Activated naive CD4-positive, alpha-beta T cell treated with anti-CD3 and anti-CD28 coated beads, Interleukin-2, amount 10 ng/mL, durations not matched to agents 7 days and 5 days (primary cell): ENCODE data around the gene N4BP2L1.

Source experiments
- CTCF ChIA-PET: fragments of 350-600 bp; sonication (Branson Sonifier 250); formaldehyde crosslinking; loops from one replicate; lab custom pipeline; 2021; ENCODE audit warnings: antibody characterized with exemption; lab: Charles Lee
- DNase-seq: peaks from one replicate; pipeline ENCODE4 v3.0.0-alpha.2; 2020
- H3K27ac Mint-ChIP-seq: one replicate; pipeline ENCODE4 v1.8.0; 2021; ENCODE audit warnings: mild to moderate bottlenecking, moderate library complexity, mixed read lengths
- H3K27me3 Mint-ChIP-seq: one replicate; pipeline ENCODE4 v1.8.0; 2021; ENCODE audit warnings: mild to moderate bottlenecking, mixed read lengths
- H3K36me3 Mint-ChIP-seq: one replicate; pipeline ENCODE4 v1.8.0; 2021; ENCODE audit warnings: mixed read lengths
- H3K4me1 Mint-ChIP-seq: one replicate; pipeline ENCODE4 v1.8.0; 2021; ENCODE audit warnings: mixed read lengths
- H3K4me3 Mint-ChIP-seq: one replicate; pipeline ENCODE4 v1.8.0; 2021; ENCODE audit warnings: mild to moderate bottlenecking, moderate library complexity, mixed read lengths
- H3K9me3 Mint-ChIP-seq: one replicate; pipeline ENCODE4 v1.8.0; 2021; ENCODE audit warnings: mixed read lengths

The N4BP2L1 gene

DNA sequence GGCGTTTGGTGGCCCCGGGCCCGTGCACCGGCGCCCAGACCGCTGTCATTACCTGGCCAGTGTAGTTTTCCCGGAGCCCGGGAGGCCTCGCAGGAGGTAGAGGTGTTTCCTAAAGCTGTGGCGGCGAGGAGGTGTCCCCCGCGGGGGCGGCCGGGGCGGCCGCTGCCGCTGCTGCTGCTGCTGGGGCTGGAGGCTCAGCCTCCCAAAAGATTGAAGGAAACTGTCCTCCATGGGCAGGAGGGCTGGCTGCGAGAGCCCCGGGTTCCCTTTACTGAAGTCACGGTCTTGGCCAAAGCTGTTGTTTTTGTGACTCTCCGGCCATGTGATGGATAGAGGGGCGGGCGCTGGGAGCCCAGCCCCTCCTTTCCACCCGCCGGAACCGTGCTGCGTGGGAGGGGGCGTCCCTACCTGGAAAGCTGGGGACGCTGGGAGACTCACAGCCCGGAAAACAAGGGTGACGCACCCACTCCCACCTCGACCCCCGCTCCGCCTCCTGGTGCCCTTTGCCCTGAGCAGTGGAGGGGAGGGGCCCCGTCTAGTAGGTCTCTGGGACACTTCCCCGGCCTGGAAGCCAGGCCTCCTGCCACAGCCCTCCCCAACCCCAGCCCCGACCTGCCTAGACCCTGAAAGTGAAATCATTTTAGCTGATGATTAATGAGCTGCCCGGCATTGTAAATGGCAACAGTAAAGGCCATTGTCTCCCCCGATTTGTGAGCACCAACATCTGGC lies at the start of gene N4BP2L1:
Gene N4BP2L1 (minus strand): TSS at position 279 of the 729 bp plus-strand sequence. CDS start 48 bp downstream, at position 231.
- CTCF ChIA-PET: interaction anchor here (0.8 to 1.2 kb wide), 5 partner anchors 21 to 590 kb away, joined by 3 to 4 read pairs (median 3); partner anchors contain the start of genes BRCA2 and ZAR1L
- H3K27me3 Mint-ChIP-seq: no peaks in the 10 kb centered on the region
- peaks cover 50% of the 10 kb centered on the region for H3K4me1 Mint-ChIP-seq
- peak; percentile 91 for DNase-seq
- H3K9me3 Mint-ChIP-seq: no peaks in the 10 kb centered on the region
- peak within 1 kb of the TSS; percentile 99 for H3K27ac Mint-ChIP-seq
- H3K36me3 Mint-ChIP-seq: peaks cover 30% of the 10 kb centered on the region
- H3K4me3 Mint-ChIP-seq: peak within 1 kb of the TSS; percentile 95

DNA sequence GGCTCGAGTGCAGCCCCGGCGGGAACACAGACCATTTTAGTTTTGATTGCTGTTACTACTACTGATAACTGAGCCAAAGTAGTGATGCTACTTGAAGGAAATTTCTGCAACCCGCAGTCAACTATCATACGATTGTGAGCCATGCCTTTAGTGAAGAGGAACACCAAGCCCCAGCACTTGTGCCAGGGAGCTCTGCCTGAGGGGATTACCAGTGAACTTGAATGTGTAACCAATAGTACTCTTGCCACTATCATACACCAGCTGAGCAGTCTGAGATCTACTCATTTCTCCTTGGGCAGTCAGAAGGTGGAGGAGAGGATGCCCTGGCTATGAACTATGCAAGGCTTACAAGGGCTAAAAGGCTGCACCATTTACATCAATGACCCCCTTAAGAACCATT lies 49.0 kb upstream of the N4BP2L1 start:
- H3K4me1 Mint-ChIP-seq: peaks cover 8% of the 10 kb centered on the region
- no peaks in the 10 kb centered on the region for H3K36me3 Mint-ChIP-seq
- CTCF ChIA-PET: no interaction called here
- H3K27ac Mint-ChIP-seq: no peak overlapping the region
- H3K27me3 Mint-ChIP-seq: no peaks in the 10 kb centered on the region
- H3K4me3 Mint-ChIP-seq: no peak overlapping the region
- H3K9me3 Mint-ChIP-seq: no peaks in the 10 kb centered on the region
- no peak for DNase-seq

DNA sequence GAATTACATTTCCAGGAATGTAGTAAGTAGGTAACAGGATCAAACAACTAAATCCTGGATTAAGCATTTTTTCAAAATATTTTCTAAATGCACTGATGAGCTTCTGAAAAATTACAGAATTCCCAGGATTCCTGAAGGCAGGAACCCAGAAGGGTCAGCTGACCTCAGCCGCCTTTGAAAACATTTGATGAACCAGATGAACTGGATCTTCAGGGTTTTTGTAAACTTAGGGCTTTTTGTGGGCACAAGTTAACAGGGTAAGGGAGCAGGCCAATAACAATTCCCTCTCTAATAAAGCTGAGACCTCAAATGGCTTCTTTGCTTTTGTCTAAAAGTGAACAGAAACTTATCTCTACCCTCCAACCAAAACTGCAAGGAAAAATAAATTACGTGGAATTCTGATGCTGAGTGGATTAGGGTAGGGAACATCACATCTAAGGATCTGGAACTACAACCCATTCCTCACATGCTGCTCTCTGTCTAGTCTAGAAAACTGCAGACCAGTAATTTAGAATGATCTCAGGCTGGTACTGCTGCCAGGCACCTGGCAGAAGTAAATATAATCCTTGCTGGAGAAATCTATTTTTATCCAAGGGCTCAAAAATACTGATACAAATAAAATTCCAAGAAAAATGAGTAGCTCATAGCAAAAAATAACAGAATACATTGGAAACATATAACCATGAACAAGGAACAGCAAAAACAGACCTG lies 48.2 kb upstream of the N4BP2L1 start:
- no peak overlapping the region for H3K27ac Mint-ChIP-seq
- DNase-seq: no peak
- no peaks in the 10 kb centered on the region for H3K36me3 Mint-ChIP-seq
- no peaks in the 10 kb centered on the region for H3K9me3 Mint-ChIP-seq
- no peaks in the 10 kb centered on the region for H3K27me3 Mint-ChIP-seq
- CTCF ChIA-PET: no interaction called here
- H3K4me1 Mint-ChIP-seq: peaks cover 14% of the 10 kb centered on the region
- no peak overlapping the region for H3K4me3 Mint-ChIP-seq

DNA sequence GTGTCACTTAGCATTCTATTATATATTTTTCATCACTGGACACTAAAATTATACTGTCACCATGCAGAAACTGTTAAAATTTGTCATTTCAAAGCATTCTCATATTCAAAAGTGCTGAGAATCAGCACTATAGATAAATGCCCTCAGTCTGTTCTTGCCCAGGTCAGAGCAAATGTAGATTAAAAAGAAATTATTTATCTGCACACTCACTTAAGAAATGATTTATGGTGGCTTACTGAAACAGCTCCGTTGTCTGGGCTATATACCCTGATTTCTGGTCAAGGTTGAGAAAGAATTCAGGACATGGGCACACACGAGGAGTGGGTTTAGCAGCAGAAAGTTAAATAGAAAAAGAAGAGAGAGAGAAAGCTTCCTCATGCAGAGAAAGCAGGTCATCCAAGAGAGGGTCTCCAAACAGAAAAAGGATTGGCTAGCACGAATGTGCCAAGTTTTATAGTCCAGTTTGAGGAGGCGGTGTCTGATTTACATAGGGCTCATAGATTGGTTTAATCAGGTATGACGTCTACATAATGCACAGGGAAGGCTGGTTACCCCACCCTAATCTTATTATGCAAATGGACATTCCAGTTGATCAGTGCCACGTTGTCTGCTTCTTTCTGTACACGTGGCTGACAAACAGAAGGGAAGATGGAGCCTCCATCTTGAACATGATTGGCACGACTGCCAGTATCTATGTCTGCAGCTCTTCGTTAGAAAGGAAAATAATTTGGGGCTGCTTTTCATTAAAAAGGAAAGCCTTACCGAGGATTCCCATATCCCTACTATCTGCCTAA lies 47.3 kb upstream of the N4BP2L1 start:
- CTCF ChIA-PET: interaction anchor here (0.7 kb wide), 1 partner anchor 1597 kb away, joined by 3 read pairs; no protein-coding TSS in a partner anchor
- Mint-ChIP-seq H3K27ac (no peak overlapping the region), H3K27me3 (no peaks in the 10 kb centered on the region), H3K36me3 (no peaks in the 10 kb centered on the region), H3K4me3 (no peak overlapping the region), H3K4me1 (peaks cover 15% of the 10 kb centered on the region), H3K9me3 (no peaks in the 10 kb centered on the region)
- DNase-seq: no peak

DNA sequence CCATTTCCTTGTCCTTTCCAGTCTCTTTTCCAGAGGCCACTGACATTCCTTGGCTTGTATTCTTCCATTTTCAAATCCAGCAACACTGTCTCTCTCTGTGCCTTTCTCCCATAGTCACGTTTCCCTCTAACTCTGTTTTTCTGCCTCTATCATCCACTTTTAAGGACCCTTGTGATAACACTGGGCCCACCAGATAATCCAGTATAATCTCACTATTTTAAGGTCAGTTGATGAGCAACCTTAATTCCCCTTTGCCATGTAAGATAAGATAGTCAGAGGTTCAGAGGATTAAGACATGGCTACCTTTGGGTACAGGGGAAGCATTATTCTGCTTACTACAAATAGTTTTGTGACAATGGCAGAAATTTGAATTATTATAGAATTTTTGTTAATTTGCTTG lies 45.7 kb upstream of the N4BP2L1 start:
- no peaks in the 10 kb centered on the region for H3K9me3 Mint-ChIP-seq
- H3K36me3 Mint-ChIP-seq: no peaks in the 10 kb centered on the region
- H3K27me3 Mint-ChIP-seq: peaks cover 3% of the 10 kb centered on the region
- no peak overlapping the region for H3K27ac Mint-ChIP-seq
- peaks cover 15% of the 10 kb centered on the region for H3K4me1 Mint-ChIP-seq
- H3K4me3 Mint-ChIP-seq: no peak overlapping the region
- no peak for DNase-seq
- CTCF ChIA-PET: no interaction called here

DNA sequence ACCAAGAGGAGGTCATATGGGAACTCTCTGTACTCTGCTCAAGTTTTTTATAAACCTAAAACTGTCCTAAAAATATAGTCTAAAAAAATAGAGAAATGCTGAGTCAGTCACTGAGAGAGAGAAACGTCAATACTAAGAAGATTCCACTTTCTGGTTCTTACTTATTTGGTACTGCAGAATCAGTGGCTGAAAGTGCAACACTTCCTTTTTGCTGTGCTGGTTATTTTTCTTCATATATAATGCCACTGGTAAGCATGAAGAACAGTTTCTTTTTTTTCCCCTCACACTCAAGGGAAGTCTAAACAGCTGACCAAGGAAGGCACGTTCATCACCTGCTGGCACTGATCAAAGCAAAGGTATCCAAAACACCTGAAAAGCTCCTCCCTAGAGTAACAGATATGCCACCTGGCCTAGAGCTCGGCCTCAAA lies 44.3 kb upstream of the N4BP2L1 start:
- Mint-ChIP-seq H3K27ac (no peak overlapping the region), H3K36me3 (no peaks in the 10 kb centered on the region), H3K27me3 (peaks cover 3% of the 10 kb centered on the region), H3K4me3 (no peak overlapping the region), H3K4me1 (peaks cover 15% of the 10 kb centered on the region), H3K9me3 (no peaks in the 10 kb centered on the region)
- CTCF ChIA-PET: interaction anchor here (1.3 kb wide), 1 partner anchor 109 kb away, joined by 6 read pairs; no protein-coding TSS in a partner anchor
- DNase-seq: no peak

DNA sequence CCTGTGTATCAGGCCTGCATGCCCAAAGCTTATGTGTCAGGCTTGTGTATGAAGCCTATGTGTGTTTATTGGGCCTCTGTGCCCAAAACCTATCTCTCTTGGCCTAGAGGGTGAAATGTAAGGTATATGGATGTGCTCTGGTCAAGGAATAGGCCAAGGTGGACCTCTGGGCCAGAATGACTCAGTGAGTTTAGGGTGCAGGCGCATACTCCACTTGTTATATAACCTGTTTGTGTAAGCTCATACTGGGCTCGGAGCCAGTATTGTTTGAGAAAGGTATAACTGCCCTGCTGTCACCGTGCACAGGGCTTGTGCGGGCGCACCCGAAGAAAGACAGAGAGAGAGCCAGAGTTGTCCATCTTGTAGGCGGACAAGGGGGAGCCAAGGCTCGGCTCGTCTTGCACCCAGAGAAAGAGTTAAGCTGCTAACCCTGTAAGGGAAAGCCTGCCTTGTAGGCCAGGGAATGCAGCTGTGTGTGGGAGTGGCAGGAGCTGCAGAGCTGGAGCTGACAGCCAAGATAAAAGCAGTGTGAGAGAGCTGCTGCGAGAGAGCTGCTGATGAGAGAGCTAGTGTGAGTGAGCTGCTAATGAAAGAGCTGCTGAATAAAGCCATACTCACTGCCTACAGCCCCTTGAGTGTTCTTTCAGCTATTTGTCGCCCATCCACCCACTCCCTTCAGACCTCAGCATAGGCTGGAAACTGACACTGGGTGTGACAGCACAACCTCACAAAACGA lies 43.4 kb upstream of the N4BP2L1 start:
- Mint-ChIP-seq H3K36me3 (no peaks in the 10 kb centered on the region), H3K4me3 (no peak overlapping the region), H3K27ac (no peak overlapping the region), H3K27me3 (peaks cover 3% of the 10 kb centered on the region), H3K4me1 (peaks cover 15% of the 10 kb centered on the region), H3K9me3 (no peaks in the 10 kb centered on the region)
- CTCF ChIA-PET: interaction anchor here (1.1 to 1.5 kb wide), 3 partner anchors 44 to 109 kb away, joined by 3 to 6 read pairs (median 4); no protein-coding TSS in a partner anchor
- DNase-seq: no peak

DNA sequence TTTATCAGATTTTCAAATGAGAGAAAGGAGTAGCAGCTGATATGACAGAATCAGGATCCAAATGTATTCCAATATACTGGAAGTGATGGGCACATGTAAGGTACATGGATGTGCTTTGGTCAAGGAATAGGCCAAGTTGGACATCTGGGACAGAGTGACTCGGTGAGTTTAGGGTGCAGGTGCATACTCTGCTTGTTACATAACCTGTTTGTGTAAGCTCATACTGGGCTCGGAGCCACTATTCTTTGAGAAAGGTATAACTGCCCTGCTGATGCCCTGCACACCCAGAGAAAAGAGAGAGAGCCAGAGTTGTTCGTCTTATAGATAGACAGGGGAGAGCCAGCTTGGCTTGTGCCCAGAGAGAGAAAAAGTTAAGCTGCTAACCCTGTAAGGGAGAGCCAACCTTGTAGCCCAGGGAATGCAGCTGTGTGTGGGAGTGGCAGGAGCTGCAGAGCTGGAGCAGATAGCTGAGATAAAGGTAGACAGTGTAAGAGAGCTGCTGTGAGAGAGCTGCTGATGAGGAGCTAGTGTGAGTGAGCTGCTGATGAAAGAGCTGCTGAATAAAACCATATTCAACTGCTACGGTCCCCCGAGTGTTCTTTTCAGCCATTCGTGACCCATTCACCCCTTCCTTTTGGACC lies 40.7 kb upstream of the N4BP2L1 start:
- DNase-seq: no peak
- H3K27me3 Mint-ChIP-seq: peaks cover 3% of the 10 kb centered on the region
- CTCF ChIA-PET: interaction anchor here (1.3 to 3.9 kb wide), 2 partner anchors 113 to 171 kb away, joined by 3 to 26 read pairs; no protein-coding TSS in a partner anchor
- no peak overlapping the region for H3K27ac Mint-ChIP-seq
- H3K9me3 Mint-ChIP-seq: no peaks in the 10 kb centered on the region
- no peaks in the 10 kb centered on the region for H3K36me3 Mint-ChIP-seq
- H3K4me3 Mint-ChIP-seq: no peak overlapping the region
- H3K4me1 Mint-ChIP-seq: peaks cover 15% of the 10 kb centered on the region

DNA sequence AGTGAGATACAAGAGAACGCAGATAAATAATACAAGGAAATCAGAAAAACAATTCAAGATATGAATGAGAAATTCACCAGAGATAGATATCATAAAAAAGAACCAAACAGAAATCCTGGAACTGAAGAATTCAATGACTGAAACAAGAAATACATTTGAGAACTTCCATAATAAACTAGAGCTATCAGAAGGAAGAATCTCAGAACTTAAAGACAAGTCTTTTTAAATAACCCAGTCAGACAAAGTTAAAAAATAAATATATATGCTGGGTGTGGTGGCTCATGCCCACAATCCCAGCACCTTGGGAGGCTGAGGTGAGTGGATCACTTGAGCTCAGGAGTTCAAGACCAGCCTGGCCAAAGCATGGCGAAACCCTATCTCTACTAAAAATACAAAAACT lies 28.7 kb upstream of the N4BP2L1 start:
- Mint-ChIP-seq H3K36me3 (peaks cover 13% of the 10 kb centered on the region), H3K4me3 (no peak overlapping the region), H3K27ac (no peak overlapping the region), H3K27me3 (no peaks in the 10 kb centered on the region), H3K4me1 (no peaks in the 10 kb centered on the region), H3K9me3 (peaks cover 19% of the 10 kb centered on the region)
- DNase-seq: no peak
- CTCF ChIA-PET: interaction anchor here (0.8 kb wide), 1 partner anchor 13 kb away, joined by 3 read pairs; no protein-coding TSS in a partner anchor

DNA sequence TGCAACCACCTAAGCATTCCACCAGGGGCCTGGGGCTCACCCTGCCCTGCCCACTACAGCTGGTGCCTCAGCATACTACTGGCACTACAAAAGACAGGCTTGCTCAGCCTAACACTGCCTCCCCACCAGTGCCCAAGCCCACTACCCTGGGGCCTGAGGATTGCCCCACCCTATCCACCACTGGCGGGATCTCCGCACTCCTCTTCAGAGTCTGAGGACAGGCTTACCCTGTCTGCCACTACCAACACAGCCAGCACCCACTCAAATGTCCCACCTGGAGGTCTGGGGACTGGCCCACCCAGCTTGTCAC lies 27.6 kb upstream of the N4BP2L1 start:
- CTCF ChIA-PET: no interaction called here
- Mint-ChIP-seq H3K9me3 (peaks cover 19% of the 10 kb centered on the region), H3K36me3 (peaks cover 13% of the 10 kb centered on the region), H3K4me1 (no peaks in the 10 kb centered on the region), H3K27ac (no peak overlapping the region), H3K27me3 (no peaks in the 10 kb centered on the region), H3K4me3 (no peak overlapping the region)
- DNase-seq: no peak

DNA sequence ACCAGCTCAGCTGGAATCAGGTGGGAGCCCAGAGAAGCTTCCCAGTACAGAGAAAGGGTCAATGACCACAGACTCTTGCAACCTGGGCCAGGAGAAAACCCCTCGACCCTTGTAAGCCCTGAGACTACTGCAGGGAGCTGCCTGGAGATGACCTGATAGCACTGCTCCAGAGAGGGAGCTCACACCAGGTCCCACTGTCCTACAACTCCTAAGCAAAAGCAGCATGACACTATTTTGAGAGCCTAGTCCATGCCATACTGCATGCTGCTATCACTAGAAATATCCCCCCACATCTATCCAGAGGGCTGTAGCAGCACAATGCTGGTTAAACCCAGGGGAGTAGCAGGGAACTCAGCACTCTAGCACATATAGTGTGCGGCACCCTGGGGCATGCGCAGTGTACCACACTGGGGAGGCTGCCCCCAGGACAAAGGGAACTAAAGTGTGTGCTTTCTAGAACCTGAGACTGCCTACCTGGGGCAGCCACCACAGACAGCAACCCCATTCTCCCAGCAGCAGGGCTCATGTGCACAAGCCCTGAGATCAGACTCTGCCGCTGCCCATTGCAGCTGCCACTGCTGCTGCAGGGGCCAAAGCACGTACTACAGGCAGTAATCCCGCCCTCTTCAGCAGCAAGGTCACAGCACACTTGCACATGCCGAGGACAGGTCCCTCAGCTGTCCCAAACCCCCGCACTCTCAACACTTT lies 27.1 kb upstream of the N4BP2L1 start:
- H3K27me3 Mint-ChIP-seq: no peaks in the 10 kb centered on the region
- no peaks in the 10 kb centered on the region for H3K4me1 Mint-ChIP-seq
- no peak overlapping the region for H3K4me3 Mint-ChIP-seq
- no peak overlapping the region for H3K27ac Mint-ChIP-seq
- H3K36me3 Mint-ChIP-seq: peaks cover 13% of the 10 kb centered on the region
- CTCF ChIA-PET: no interaction called here
- no peak for DNase-seq
- peaks cover 19% of the 10 kb centered on the region for H3K9me3 Mint-ChIP-seq

DNA sequence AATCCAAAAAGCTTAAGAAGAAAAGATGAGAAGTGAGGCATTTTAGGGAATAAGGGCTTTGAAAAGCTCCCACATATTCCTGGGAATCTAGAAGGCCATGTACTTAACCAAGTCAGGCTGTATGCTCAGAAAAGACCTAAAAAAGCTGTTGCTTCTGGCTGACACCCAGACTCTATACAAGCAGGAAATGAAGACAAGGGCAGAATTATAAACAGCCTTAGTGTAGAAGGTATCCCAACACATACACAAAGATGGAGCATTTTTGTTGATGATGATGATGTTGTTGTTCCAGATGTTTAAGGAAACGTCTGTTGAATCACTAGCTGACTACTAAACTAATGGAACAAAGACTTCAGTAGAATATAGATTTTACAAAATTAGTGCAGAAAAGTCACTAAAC lies 26.1 kb upstream of the N4BP2L1 start:
- CTCF ChIA-PET: interaction anchor here (0.6 to 1.2 kb wide), 3 partner anchors 73 to 207 kb away, joined by 3 to 4 read pairs (median 3); no protein-coding TSS in a partner anchor
- Mint-ChIP-seq H3K27me3 (no peaks in the 10 kb centered on the region), H3K9me3 (peaks cover 19% of the 10 kb centered on the region), H3K4me1 (no peaks in the 10 kb centered on the region), H3K36me3 (peaks cover 13% of the 10 kb centered on the region), H3K4me3 (no peak overlapping the region), H3K27ac (no peak overlapping the region)
- no peak for DNase-seq
